HepG2 (cell line): ENCODE measurements around the gene ZNF174. TPM values are rescaled to one million over a fixed set of nuclear protein-coding genes. Genes with fewer than 3 reads are reported as not detected.

Source experiments
- ARNT ChIP-seq: fragments of 450-650 bp; IDR thresholded peaks from 2 replicates; pipeline ENCODE4 v1.6.1; 2017
- BHLHE40 ChIP-seq: IDR thresholded peaks from 2 replicates; pipeline ENCODE4 v1.6.1; 2011; ENCODE audit warnings: low read length, improper control_type of control experiment
- FOSL1 ChIP-seq: sonication (generic); formaldehyde crosslinking; IDR thresholded peaks from 2 replicates; pipeline ENCODE4 v1.9.0; 2021; ENCODE audit warnings: missing genetic modification reagents, borderline replicate concordance
- GABPA ChIP-seq, 2 experiments: IDR thresholded peaks; 2 replicates each; pipeline ENCODE4 v1.6.1; 2011 to 2016; ENCODE audit warnings: low read depth in 2 of 2, low read length in 1 of 2, missing biosample characterization in 1 of 2, missing genetic modification characterization in 1 of 2
- KDM2A ChIP-seq: sonication (generic); formaldehyde crosslinking; IDR thresholded peaks from 2 replicates; pipeline ENCODE4 v1.4.0; 2020; ENCODE audit warnings: low read depth, missing genetic modification reagents, borderline replicate concordance
- KLF13 ChIP-seq: sonication (generic); formaldehyde crosslinking; IDR thresholded peaks from 2 replicates; pipeline ENCODE4 v1.4.0; 2020; ENCODE audit warnings: mild to moderate bottlenecking, missing genetic modification reagents
- MIER3 ChIP-seq: IDR thresholded peaks from 2 replicates; pipeline ENCODE4 v1.6.1; 2016; ENCODE audit warnings: missing compliant biosample characterization, borderline replicate concordance
- NR2F6 ChIP-seq, 2 experiments: IDR thresholded peaks; 2 replicates each; pipeline ENCODE4 v1.6.1; 2016; ENCODE audit warnings: antibody characterized with exemption in 1 of 2, mild to moderate bottlenecking in 1 of 2
- RBM39 ChIP-seq: fragments of 200-400 bp; formaldehyde crosslinking; IDR thresholded peaks from one replicate; pipeline ENCODE4 v1.6.1; 2018; ENCODE audit warnings: antibody characterized with exemption, mild to moderate bottlenecking, low read depth, low read length; ENCODE audit not compliant: poor library complexity, severe bottlenecking
- SRSF4 ChIP-seq: fragments of 200-400 bp; formaldehyde crosslinking; IDR thresholded peaks from one replicate; pipeline ENCODE4 v1.6.1; 2018; ENCODE audit warnings: mild to moderate bottlenecking, low read depth, low read length, moderate library complexity; ENCODE audit not compliant: poor library complexity, severe bottlenecking
- YEATS4 ChIP-seq: sonication (generic); formaldehyde crosslinking; IDR thresholded peaks from 2 replicates; pipeline ENCODE4 v1.4.0; 2020; ENCODE audit warnings: missing genetic modification reagents, borderline replicate concordance
- ZBTB3 ChIP-seq: sonication (generic); formaldehyde crosslinking; IDR thresholded peaks from 2 replicates; pipeline ENCODE4 v1.4.0; 2020; ENCODE audit warnings: low read depth, mild to moderate bottlenecking, moderate library complexity, missing genetic modification reagents, borderline replicate concordance
- ZIK1 ChIP-seq: sonication (generic); formaldehyde crosslinking; IDR thresholded peaks from 2 replicates; pipeline ENCODE4 v1.5.0; 2020; ENCODE audit warnings: mild to moderate bottlenecking, low read depth, missing genetic modification reagents, borderline replicate concordance
- ZNF317 ChIP-seq: sonication (generic); formaldehyde crosslinking; IDR thresholded peaks from 2 replicates; pipeline ENCODE4 v1.5.0; 2020; ENCODE audit warnings: mild to moderate bottlenecking, missing genetic modification reagents
- ZNF556 ChIP-seq: sonication (generic); formaldehyde crosslinking; IDR thresholded peaks from 2 replicates; pipeline ENCODE4 v1.4.0; 2020; ENCODE audit warnings: mild to moderate bottlenecking, missing genetic modification reagents, borderline replicate concordance
- ZNF605 ChIP-seq: sonication (generic); formaldehyde crosslinking; IDR thresholded peaks from 2 replicates; pipeline ENCODE4 v1.8.0; 2022; ENCODE audit warnings: mild to moderate bottlenecking, missing genetic modification reagents
- ZNF891 ChIP-seq: sonication (generic); formaldehyde crosslinking; IDR thresholded peaks from 2 replicates; pipeline ENCODE4 v1.5.0; 2020; ENCODE audit warnings: mild to moderate bottlenecking, missing genetic modification reagents
- polyA plus RNA-seq, 8 experiments: library from polyadenylated mRNA; depleted of rRNA in 3 of 8; stranded (reverse) in 7 of 8; unstranded in 1 of 8; fragments of >200 nt; fragmentation: Illumina TruSeq in 4 of 8; extraction: Trizol in 4 of 8; gene quantifications; 2 replicates each; pipeline versions ENCODE4 v1.2.1 to v1.2.3, GENCODE V29; 2011 to 2016; ENCODE audit warnings: low read depth in 4 of 8, missing spikeins in 1 of 8, mixed read lengths in 1 of 8; ENCODE audit not compliant: insufficient read depth in 1 of 8
- total RNA-seq, 5 experiments: library from RNA; depleted of rRNA; stranded (reverse); fragments of >200 nt; fragmentation: Illumina TruSeq; extraction: Trizol; gene quantifications; 2 replicates each; pipeline ENCODE4 v1.2.3, GENCODE V29; 2016; ENCODE audit warnings: low read depth in 1 of 5
- TF ChIP-seq, protein P1 (sequence below): fragments of 450-650 bp; IDR thresholded peaks from 2 replicates; pipeline ENCODE4 v1.6.1; 2017; ENCODE audit warnings: mild to moderate bottlenecking
- TF ChIP-seq, protein P2 (sequence below): sonication (generic); formaldehyde crosslinking; IDR thresholded peaks from 2 replicates; pipeline ENCODE4 v1.4.0; 2020; ENCODE audit warnings: missing genetic modification reagents
- TF ChIP-seq, protein P3 (sequence below): sonication (generic); formaldehyde crosslinking; IDR thresholded peaks from 2 replicates; pipeline ENCODE4 v1.4.0; 2020; ENCODE audit warnings: mild to moderate bottlenecking, missing genetic modification reagents
- TF ChIP-seq, protein P4 (sequence below): sonication (generic); formaldehyde crosslinking; IDR thresholded peaks from 2 replicates; pipeline ENCODE4 v1.4.0; 2020; ENCODE audit warnings: missing genetic modification reagents

Gene ZNF174
- total and polyA plus RNA-seq, 2 of the 13 experiments (the other 11 are each of a cell fraction or from before 2014, with no cell fraction given), result 8.3 to 10.6 TPM

DNA sequence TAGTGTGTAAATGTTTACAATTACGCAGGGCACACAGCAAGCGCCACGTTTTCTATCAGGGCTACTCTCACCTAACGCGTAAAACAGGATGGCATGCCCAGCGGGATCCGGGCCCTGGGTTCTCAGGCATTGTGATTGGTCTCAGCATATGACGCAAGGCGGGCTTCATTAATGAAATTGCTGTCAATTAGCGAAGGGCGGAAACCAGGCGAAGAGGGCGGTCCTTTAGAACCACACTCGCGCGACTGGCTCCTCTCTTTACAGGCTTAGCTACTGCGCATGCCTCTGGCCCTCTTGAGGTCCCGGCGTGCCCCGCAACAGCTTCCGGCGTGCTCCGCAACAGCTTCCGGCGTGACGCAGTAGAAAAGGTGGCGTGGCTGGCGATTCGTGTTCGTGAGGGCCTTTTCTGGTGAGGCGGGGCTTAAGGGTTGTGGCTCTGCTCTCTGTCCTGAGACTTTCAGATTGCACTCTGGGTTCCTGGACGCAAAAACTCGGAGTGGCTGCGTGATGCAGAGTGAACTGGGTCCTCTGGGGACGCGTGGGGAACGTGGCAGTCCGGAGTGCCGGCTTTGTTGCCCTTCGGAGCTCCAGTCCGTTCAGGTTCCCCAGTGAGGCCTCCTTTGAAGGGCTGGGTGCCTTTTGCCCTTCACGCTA, 36.1 kb upstream of the ZNF174 start (continued):
- TF ChIP-seq FOSL1 (CRISPR knock-in tag), result no peak
- TF ChIP-seq ZBTB3 (CRISPR knock-in tag), result no peak
- TF ChIP-seq, protein P1, sequence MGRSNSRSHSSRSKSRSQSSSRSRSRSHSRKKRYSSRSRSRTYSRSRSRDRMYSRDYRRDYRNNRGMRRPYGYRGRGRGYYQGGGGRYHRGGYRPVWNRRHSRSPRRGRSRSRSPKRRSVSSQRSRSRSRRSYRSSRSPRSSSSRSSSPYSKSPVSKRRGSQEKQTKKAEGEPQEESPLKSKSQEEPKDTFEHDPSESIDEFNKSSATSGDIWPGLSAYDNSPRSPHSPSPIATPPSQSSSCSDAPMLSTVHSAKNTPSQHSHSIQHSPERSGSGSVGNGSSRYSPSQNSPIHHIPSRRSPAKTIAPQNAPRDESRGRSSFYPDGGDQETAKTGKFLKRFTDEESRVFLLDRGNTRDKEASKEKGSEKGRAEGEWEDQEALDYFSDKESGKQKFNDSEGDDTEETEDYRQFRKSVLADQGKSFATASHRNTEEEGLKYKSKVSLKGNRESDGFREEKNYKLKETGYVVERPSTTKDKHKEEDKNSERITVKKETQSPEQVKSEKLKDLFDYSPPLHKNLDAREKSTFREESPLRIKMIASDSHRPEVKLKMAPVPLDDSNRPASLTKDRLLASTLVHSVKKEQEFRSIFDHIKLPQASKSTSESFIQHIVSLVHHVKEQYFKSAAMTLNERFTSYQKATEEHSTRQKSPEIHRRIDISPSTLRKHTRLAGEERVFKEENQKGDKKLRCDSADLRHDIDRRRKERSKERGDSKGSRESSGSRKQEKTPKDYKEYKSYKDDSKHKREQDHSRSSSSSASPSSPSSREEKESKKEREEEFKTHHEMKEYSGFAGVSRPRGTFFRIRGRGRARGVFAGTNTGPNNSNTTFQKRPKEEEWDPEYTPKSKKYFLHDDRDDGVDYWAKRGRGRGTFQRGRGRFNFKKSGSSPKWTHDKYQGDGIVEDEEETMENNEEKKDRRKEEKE, result no peak
- peak; percentile 88 for TF ChIP-seq GABPA (IDR thresholded peaks at IDR 0.05; ENCODE audit: low read depth, low read length)
- peak; percentile 95 for TF ChIP-seq GABPA (CRISPR knock-in tag; IDR thresholded peaks at IDR 0.05; ENCODE audit: low read depth)
- no peak for TF ChIP-seq NR2F6 (IDR thresholded peaks at IDR 0.05)
- TF ChIP-seq NR2F6 (CRISPR knock-in tag; IDR thresholded peaks at IDR 0.05), result no peak
- TF ChIP-seq ZIK1 (CRISPR knock-in tag), result no peak
- peak; percentile 62 for TF ChIP-seq YEATS4
- TF ChIP-seq, protein P2, sequence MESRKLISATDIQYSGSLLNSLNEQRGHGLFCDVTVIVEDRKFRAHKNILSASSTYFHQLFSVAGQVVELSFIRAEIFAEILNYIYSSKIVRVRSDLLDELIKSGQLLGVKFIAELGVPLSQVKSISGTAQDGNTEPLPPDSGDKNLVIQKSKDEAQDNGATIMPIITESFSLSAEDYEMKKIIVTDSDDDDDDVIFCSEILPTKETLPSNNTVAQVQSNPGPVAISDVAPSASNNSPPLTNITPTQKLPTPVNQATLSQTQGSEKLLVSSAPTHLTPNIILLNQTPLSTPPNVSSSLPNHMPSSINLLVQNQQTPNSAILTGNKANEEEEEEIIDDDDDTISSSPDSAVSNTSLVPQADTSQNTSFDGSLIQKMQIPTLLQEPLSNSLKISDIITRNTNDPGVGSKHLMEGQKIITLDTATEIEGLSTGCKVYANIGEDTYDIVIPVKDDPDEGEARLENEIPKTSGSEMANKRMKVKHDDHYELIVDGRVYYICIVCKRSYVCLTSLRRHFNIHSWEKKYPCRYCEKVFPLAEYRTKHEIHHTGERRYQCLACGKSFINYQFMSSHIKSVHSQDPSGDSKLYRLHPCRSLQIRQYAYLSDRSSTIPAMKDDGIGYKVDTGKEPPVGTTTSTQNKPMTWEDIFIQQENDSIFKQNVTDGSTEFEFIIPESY (CRISPR knock-in tag), result no peak
- TF ChIP-seq MIER3 (CRISPR knock-in tag), result no peak
- TF ChIP-seq KDM2A (CRISPR knock-in tag), result no peak
- peak; percentile 17; the same call in 1 of the 2 replicates for TF ChIP-seq ZNF891 (CRISPR knock-in tag)
- TF ChIP-seq KLF13 (CRISPR knock-in tag), result no peak
- no peak; the same call in 1 of the 2 replicates for TF ChIP-seq BHLHE40
- TF ChIP-seq ZNF605 (CRISPR knock-in tag), result peak; percentile 90
- no peak for TF ChIP-seq SRSF4
- no peak for TF ChIP-seq ZNF317
- TF ChIP-seq, protein P3, sequence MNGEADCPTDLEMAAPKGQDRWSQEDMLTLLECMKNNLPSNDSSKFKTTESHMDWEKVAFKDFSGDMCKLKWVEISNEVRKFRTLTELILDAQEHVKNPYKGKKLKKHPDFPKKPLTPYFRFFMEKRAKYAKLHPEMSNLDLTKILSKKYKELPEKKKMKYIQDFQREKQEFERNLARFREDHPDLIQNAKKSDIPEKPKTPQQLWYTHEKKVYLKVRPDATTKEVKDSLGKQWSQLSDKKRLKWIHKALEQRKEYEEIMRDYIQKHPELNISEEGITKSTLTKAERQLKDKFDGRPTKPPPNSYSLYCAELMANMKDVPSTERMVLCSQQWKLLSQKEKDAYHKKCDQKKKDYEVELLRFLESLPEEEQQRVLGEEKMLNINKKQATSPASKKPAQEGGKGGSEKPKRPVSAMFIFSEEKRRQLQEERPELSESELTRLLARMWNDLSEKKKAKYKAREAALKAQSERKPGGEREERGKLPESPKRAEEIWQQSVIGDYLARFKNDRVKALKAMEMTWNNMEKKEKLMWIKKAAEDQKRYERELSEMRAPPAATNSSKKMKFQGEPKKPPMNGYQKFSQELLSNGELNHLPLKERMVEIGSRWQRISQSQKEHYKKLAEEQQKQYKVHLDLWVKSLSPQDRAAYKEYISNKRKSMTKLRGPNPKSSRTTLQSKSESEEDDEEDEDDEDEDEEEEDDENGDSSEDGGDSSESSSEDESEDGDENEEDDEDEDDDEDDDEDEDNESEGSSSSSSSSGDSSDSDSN (CRISPR knock-in tag), result 0 out of 2 replicates have a peak, but pooled peaks have one; percentile 16
- no peak for TF ChIP-seq ARNT
- TF ChIP-seq ZNF556 (CRISPR knock-in tag), result 0 out of 2 replicates have a peak, but pooled peaks have one; percentile 46
- peak; percentile 53 for TF ChIP-seq RBM39
- TF ChIP-seq, protein P4, sequence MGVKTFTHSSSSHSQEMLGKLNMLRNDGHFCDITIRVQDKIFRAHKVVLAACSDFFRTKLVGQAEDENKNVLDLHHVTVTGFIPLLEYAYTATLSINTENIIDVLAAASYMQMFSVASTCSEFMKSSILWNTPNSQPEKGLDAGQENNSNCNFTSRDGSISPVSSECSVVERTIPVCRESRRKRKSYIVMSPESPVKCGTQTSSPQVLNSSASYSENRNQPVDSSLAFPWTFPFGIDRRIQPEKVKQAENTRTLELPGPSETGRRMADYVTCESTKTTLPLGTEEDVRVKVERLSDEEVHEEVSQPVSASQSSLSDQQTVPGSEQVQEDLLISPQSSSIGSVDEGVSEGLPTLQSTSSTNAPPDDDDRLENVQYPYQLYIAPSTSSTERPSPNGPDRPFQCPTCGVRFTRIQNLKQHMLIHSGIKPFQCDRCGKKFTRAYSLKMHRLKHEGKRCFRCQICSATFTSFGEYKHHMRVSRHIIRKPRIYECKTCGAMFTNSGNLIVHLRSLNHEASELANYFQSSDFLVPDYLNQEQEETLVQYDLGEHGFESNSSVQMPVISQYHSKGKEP (CRISPR knock-in tag), result no peak
